ENCODE data around the gene LRP2.

- no peak for TF ChIP-seq CTCF (IDR thresholded peaks at IDR 0.05 in 4 of 5, conservative IDR thresholded peaks at IDR 0.05 in 1 of 5)
- no peak for TF ChIP-seq POLR2A (IDR thresholded peaks at IDR 0.05)
Measured at GRCh38 chr2:169210917-169211316, 151.4 kb downstream of the LRP2 start.
